GM23248 (cell line): ENCODE data around the gene UBAC1.

Experiments used
- EZH2 ChIP-seq: fragments of 200-600 bp; sonication (generic); IDR thresholded peaks from 2 replicates; pipeline ENCODE4 v1.6.1; 2018; ENCODE audit warnings: antibody characterized with exemption, mild to moderate bottlenecking; ENCODE audit not compliant: insufficient read depth, poor library complexity, severe bottlenecking
- EZH2phosphoT487 ChIP-seq: fragments of 200-600 bp; sonication (generic); IDR thresholded peaks from 2 replicates; pipeline ENCODE4 v1.6.1; 2018; ENCODE audit warnings: antibody characterized with exemption, moderate library complexity, mild to moderate bottlenecking, low read depth; ENCODE audit not compliant: insufficient read depth

GRCh38 chr9:135919318-135919890 is 41.8 kb downstream of the UBAC1 start:
- TF ChIP-seq EZH2phosphoT487 (no peak), EZH2 (no peak)
